ENCODE results near the gene ACLY. TPM values are rescaled to one million over a fixed set of nuclear protein-coding genes. Genes with fewer than 3 reads are reported as not detected.
"Not testable (repeated sequence)": the region's sequence is repeated elsewhere in the genome, so short reads cannot be mapped to it uniquely, and the experiment has no call there.

Gene ACLY
- total and polyA plus RNA-seq, 2 experiments from 2014 or later: 119 to 439 TPM

DNA sequence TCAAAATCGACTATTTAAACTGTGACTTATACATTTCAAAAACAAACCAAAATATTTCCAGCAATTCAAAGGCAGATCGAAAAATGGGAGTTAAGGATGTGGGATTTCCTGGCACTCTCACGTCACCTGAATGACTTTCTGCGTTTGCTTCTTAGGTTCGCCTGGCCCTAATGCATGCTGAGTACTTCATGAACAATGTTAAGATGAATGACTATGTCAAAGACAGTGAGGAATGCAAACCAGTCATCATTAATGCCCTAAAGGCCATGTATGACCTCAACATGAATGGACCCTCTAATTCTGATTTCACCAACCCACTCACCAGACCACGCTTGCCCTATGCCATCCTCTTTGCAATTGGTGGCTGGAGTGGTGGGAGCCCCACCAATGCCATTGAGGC, 73.8 kb downstream of the ACLY start (continued):
- TF ChIP-seq EZH2phosphoT487 (IDR thresholded peaks at IDR 0.05; ENCODE audit: unreplicated experiment) (no peak), JUNB (IDR thresholded peaks at IDR 0.05; ENCODE audit: unreplicated experiment) (no peak), POLR2AphosphoS5 (IDR thresholded peaks at IDR 0.05; ENCODE audit: low read depth) (no peak), CREB1 (CRISPR knock-in tag; IDR thresholded peaks at IDR 0.05; ENCODE audit: low read depth) (no peak), ZNF331 (CRISPR knock-in tag; IDR thresholded peaks at IDR 0.05; ENCODE audit: low read depth) (no peak), NANOG (IDR thresholded peaks at IDR 0.05; ENCODE audit: borderline replicate concordance) (no peak)
- TF ChIP-seq, protein P1, sequence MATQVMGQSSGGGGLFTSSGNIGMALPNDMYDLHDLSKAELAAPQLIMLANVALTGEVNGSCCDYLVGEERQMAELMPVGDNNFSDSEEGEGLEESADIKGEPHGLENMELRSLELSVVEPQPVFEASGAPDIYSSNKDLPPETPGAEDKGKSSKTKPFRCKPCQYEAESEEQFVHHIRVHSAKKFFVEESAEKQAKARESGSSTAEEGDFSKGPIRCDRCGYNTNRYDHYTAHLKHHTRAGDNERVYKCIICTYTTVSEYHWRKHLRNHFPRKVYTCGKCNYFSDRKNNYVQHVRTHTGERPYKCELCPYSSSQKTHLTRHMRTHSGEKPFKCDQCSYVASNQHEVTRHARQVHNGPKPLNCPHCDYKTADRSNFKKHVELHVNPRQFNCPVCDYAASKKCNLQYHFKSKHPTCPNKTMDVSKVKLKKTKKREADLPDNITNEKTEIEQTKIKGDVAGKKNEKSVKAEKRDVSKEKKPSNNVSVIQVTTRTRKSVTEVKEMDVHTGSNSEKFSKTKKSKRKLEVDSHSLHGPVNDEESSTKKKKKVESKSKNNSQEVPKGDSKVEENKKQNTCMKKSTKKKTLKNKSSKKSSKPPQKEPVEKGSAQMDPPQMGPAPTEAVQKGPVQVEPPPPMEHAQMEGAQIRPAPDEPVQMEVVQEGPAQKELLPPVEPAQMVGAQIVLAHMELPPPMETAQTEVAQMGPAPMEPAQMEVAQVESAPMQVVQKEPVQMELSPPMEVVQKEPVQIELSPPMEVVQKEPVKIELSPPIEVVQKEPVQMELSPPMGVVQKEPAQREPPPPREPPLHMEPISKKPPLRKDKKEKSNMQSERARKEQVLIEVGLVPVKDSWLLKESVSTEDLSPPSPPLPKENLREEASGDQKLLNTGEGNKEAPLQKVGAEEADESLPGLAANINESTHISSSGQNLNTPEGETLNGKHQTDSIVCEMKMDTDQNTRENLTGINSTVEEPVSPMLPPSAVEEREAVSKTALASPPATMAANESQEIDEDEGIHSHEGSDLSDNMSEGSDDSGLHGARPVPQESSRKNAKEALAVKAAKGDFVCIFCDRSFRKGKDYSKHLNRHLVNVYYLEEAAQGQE (IDR thresholded peaks at IDR 0.05; ENCODE audit: unreplicated experiment): no peak

DNA sequence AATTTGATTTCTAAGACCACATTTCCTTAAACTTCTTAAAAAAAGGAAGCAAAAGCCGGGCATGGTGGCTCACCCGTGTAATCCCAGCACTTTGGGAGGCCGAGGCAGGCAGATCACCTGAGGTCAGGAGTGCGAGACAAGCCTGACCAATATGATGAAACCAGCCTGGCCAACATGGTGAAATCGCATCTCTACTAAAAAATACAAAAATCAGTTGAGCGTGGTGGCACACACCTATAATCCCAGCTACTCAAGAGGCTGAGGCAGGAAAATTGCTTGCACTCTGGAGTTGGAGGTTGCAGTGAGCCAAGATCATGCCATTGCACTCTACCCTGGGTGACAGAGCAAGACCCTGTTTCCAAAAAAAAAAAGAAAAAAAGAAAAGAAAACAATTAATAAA, 78.0 kb downstream of the ACLY start:
- H3K27ac Mint-ChIP-seq; H3K4me3 ChIP-seq; H3K79me2 ChIP-seq (replicated peaks; ENCODE audit: insufficient read depth); H3K4me2 ChIP-seq; H3K27ac ChIP-seq (ENCODE audit: low read depth); H4K20me1 ChIP-seq (replicated peaks; ENCODE audit: insufficient read depth); H3K27me3 ChIP-seq (ENCODE audit: insufficient read depth); H3K9me3 Mint-ChIP-seq; H3K27me3 Mint-ChIP-seq (ENCODE audit: insufficient read depth, low read depth, poor library complexity); H2AFZ ChIP-seq; DNase-seq (ENCODE audit: low spot score); H3K36me3 Mint-ChIP-seq (ENCODE audit: low read depth); H3K4me1 Mint-ChIP-seq; H3K4me1 ChIP-seq (ENCODE audit: insufficient read depth); ATAC-seq; H3K9me2 ChIP-seq (ENCODE audit: insufficient read depth); H3K36me3 ChIP-seq (ENCODE audit: insufficient read depth); H3F3A ChIP-seq (replicated peaks; ENCODE audit: low read depth); H3K4me3 Mint-ChIP-seq: not testable (repeated sequence)

DNA sequence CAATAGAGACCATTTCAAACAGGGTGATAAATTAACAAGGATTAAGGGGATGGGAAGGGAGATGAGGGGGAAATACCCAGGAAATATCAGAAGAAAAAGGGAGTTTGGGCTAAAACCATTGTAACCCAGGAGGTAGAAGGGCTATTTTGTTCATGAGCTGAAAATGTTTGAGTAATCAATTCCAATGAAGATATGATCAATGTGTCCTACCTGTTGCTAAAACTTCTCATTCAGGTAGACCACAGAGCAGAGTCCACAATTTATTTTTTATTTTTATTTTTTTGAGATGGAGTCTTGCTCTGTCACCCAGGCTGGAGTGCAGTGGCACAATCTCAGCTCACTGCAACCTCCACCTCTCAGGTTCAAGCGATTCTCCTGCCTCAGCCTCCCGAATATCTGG, 79.3 kb downstream of the ACLY start:
- H3K4me3 Mint-ChIP-seq; H3K9me2 ChIP-seq (ENCODE audit: insufficient read depth); H3K4me1 ChIP-seq (ENCODE audit: insufficient read depth); H4K20me1 ChIP-seq (replicated peaks; ENCODE audit: insufficient read depth); H3K36me3 ChIP-seq (ENCODE audit: insufficient read depth); H3K27me3 ChIP-seq (ENCODE audit: insufficient read depth); H3K27me3 Mint-ChIP-seq (ENCODE audit: insufficient read depth, low read depth, poor library complexity); H3K4me3 ChIP-seq; H3K4me2 ChIP-seq; H3K27ac Mint-ChIP-seq; H3K27ac ChIP-seq (ENCODE audit: low read depth); H3F3A ChIP-seq (replicated peaks; ENCODE audit: low read depth); H3K9me3 Mint-ChIP-seq; H2AFZ ChIP-seq; H3K36me3 Mint-ChIP-seq (ENCODE audit: low read depth); ATAC-seq; H3K4me1 Mint-ChIP-seq; DNase-seq (ENCODE audit: low spot score): not testable (repeated sequence)
- H3K79me2 ChIP-seq (replicated peaks; ENCODE audit: insufficient read depth): peaks cover 10% of the 10 kb centered on the region; the same call in 1 of the 2 replicates

Data from GM23338 (cell line).